HepG2 (cell line): ENCODE results near the gene LHX1. TPM values are rescaled to one million over a fixed set of nuclear protein-coding genes. Genes with fewer than 3 reads are reported as not detected.

Experiments
- ATAC-seq: fragments of 200-7000 bp; cut with Tn5 transposase; 3 replicates; pipeline ENCODE4 v1.9.1; 2020; ENCODE audit warnings: mild to moderate bottlenecking, moderate library complexity
- BruUV-seq: library from RNA; stranded (reverse); fragments of 400-500 nt; replicated peaks from 2 replicates; lab custom pipeline; 2021; lab: Mats Ljungman, UMichigan
- CTCF ChIA-PET: fragments of 300-600 bp; formaldehyde crosslinking; extraction: SDS; loops from one replicate; lab custom pipeline; 2021; ENCODE audit warnings: low total read pairs, inconsistent platforms, low intra/inter-chr PET ratio; lab: Yijun Ruan, JAX
- POLR2A ChIA-PET: fragments of 350-600 bp; sonication (Branson Sonifier 250); formaldehyde crosslinking; loops from one replicate; lab custom pipeline; 2020; ENCODE audit warnings: antibody characterized with exemption, inconsistent platforms; lab: Yijun Ruan, JAX
- DNase-seq: peaks from one replicate; pipeline ENCODE4 v3.0.0-alpha.2; 2015; ENCODE audit warnings: low spot score
- FAIRE-seq: peaks from 3 replicates; lab custom pipeline; 2011; peaks lifted over from hg19 to GRCh38; lab: Jason Lieb, UNC
- H2AFZ ChIP-seq: one replicate; pipeline ENCODE4 v1.6.1; 2011; ENCODE audit warnings: low read length, inconsistent platforms
- H3K27ac ChIP-seq: fragments of 300-600 bp; 3 replicates; pipeline ENCODE4 v1.8.0; 2011; ENCODE audit warnings: mixed run types, mild to moderate bottlenecking, mixed read lengths, low read length, inconsistent platforms; ENCODE audit not compliant: insufficient read depth; ENCODE audit errors: extremely low read length
- H3K27me3 ChIP-seq, 2 experiments: fragments of 200-600 bp in 1 of 2; 2 replicates in 1 of 2; 3 replicates in 1 of 2; pipeline versions ENCODE4 v1.6.0 to v1.8.0; 2011; ENCODE audit warnings: low read length in 2 of 2, mild to moderate bottlenecking in 2 of 2, moderate library complexity in 2 of 2, inconsistent platforms in 1 of 2; ENCODE audit not compliant: insufficient read depth in 2 of 2, control insufficient read depth in 1 of 2
- H3K36me3 ChIP-seq, 2 experiments: fragments of 200-600 bp in 1 of 2; replicated peaks in 1 of 2; 2 replicates in 1 of 2; 3 replicates in 1 of 2; pipeline versions ENCODE4 v1.5.1 to v1.8.0; 2011; ENCODE audit warnings: low read length in 2 of 2, inconsistent platforms in 1 of 2; ENCODE audit not compliant: insufficient read depth in 2 of 2, control insufficient read depth in 1 of 2
- H3K4me1 ChIP-seq: 2 replicates; pipeline ENCODE4 v1.5.1; 2012; ENCODE audit warnings: low read length, inconsistent platforms; ENCODE audit not compliant: insufficient read depth
- H3K4me2 ChIP-seq: 2 replicates; pipeline ENCODE4 v1.6.0; 2011; ENCODE audit warnings: low read depth, low read length, inconsistent platforms
- H3K4me3 ChIP-seq, 3 experiments: fragments of 200-600 bp in 1 of 3; sonication (generic), shearing (Covaris generic) in 1 of 3; replicated peaks in 1 of 3; 2 replicates each; pipeline ENCODE4 v1.5.1; 2011 to 2016; ENCODE audit warnings: low read length in 3 of 3, inconsistent platforms in 2 of 3, low read depth in 2 of 3, mild to moderate bottlenecking in 2 of 3, control low read depth in 1 of 3, mixed read lengths in 1 of 3; ENCODE audit not compliant: insufficient read depth in 1 of 3
- H3K79me2 ChIP-seq: one replicate; pipeline ENCODE4 v1.6.1; 2011; ENCODE audit warnings: low read length, inconsistent platforms; ENCODE audit not compliant: insufficient read depth
- H3K9ac ChIP-seq: 2 replicates; pipeline ENCODE4 v1.6.0; 2011; ENCODE audit warnings: mild to moderate bottlenecking, low read depth, low read length, inconsistent platforms; ENCODE audit not compliant: insufficient read depth
- H3K9me3 ChIP-seq: 2 replicates; pipeline ENCODE4 v1.5.1; 2012; ENCODE audit warnings: mild to moderate bottlenecking, low read length
- H4K20me1 ChIP-seq: 2 replicates; pipeline ENCODE4 v1.6.0; 2011; ENCODE audit warnings: inconsistent platforms, mild to moderate bottlenecking, low read length, moderate library complexity; ENCODE audit not compliant: insufficient read depth
- CBFB ChIP-seq: sonication (generic); formaldehyde crosslinking; IDR thresholded peaks from 2 replicates; pipeline ENCODE4 v1.4.0; 2020; ENCODE audit warnings: missing genetic modification reagents
- CENPX ChIP-seq: sonication (generic); formaldehyde crosslinking; IDR thresholded peaks from 2 replicates; pipeline ENCODE4 v1.9.0; 2021; ENCODE audit warnings: mild to moderate bottlenecking, missing genetic modification reagents, moderate library complexity
- CHCHD3 ChIP-seq: sonication (generic); formaldehyde crosslinking; IDR thresholded peaks from 2 replicates; pipeline ENCODE4 v1.8.0; 2022; ENCODE audit warnings: mild to moderate bottlenecking, missing genetic modification reagents, moderate library complexity
- DDIT3 ChIP-seq: sonication (generic); formaldehyde crosslinking; IDR thresholded peaks from 2 replicates; pipeline ENCODE4 v1.4.0; 2020; ENCODE audit warnings: mild to moderate bottlenecking, missing genetic modification reagents
- E2F5 ChIP-seq: sonication (generic); formaldehyde crosslinking; conservative IDR thresholded peaks from 2 replicates; pipeline ENCODE4 v1.4.0; 2020; ENCODE audit warnings: missing genetic modification reagents
- FOXC1 ChIP-seq: sonication (generic); formaldehyde crosslinking; IDR thresholded peaks from 2 replicates; pipeline ENCODE4 v1.8.0; 2022; ENCODE audit warnings: mild to moderate bottlenecking, missing genetic modification reagents, borderline replicate concordance
- HMGXB3 ChIP-seq: sonication (generic); formaldehyde crosslinking; IDR thresholded peaks from 2 replicates; pipeline ENCODE4 v1.4.0; 2020; ENCODE audit warnings: missing genetic modification reagents, borderline replicate concordance
- HOXA7 ChIP-seq: sonication (generic); formaldehyde crosslinking; IDR thresholded peaks from 2 replicates; pipeline ENCODE4 v1.8.1; 2022; ENCODE audit warnings: mild to moderate bottlenecking, missing genetic modification reagents, moderate library complexity
- NPAS2 ChIP-seq: sonication (generic); formaldehyde crosslinking; IDR thresholded peaks from 2 replicates; pipeline ENCODE4 v1.8.0; 2022; ENCODE audit warnings: mild to moderate bottlenecking, missing genetic modification reagents, borderline replicate concordance
- PBX2 ChIP-seq: IDR thresholded peaks from 2 replicates; pipeline ENCODE4 v1.6.1; 2016; ENCODE audit warnings: control low read depth
- PRMT3 ChIP-seq: sonication (generic); formaldehyde crosslinking; IDR thresholded peaks from 2 replicates; pipeline ENCODE4 v1.8.1; 2022; ENCODE audit warnings: low read depth, mild to moderate bottlenecking, moderate library complexity, missing genetic modification reagents, borderline replicate concordance
- SETDB1 ChIP-seq: sonication (generic); formaldehyde crosslinking; IDR thresholded peaks from 2 replicates; pipeline ENCODE4 v1.5.1; 2020; ENCODE audit warnings: missing genetic modification reagents, mild to moderate bottlenecking, borderline replicate concordance
- SNAPC5 ChIP-seq: sonication (generic); formaldehyde crosslinking; IDR thresholded peaks from 2 replicates; pipeline ENCODE4 v1.8.1; 2023; ENCODE audit warnings: mild to moderate bottlenecking, missing genetic modification reagents, borderline replicate concordance
- SOX13 ChIP-seq, 3 experiments: fragments of 450-650 bp in 1 of 3; sonication (generic) in 1 of 3; formaldehyde crosslinking in 1 of 3; IDR thresholded peaks in 2 of 3; conservative IDR thresholded peaks in 1 of 3; 2 replicates each; pipeline versions ENCODE4 v1.5.0 to v1.6.1; 2016 to 2020; ENCODE audit warnings: antibody characterized with exemption in 1 of 3, mild to moderate bottlenecking in 1 of 3, missing compliant biosample characterization in 1 of 3, missing genetic modification reagents in 1 of 3, moderate library complexity in 1 of 3
- ZNF10 ChIP-seq: sonication (generic); formaldehyde crosslinking; IDR thresholded peaks from 2 replicates; pipeline ENCODE4 v1.4.0; 2020; ENCODE audit warnings: mild to moderate bottlenecking, low read depth, missing genetic modification reagents, borderline replicate concordance
- ZNF326 ChIP-seq: sonication (generic); formaldehyde crosslinking; IDR thresholded peaks from 2 replicates; pipeline ENCODE4 v1.4.0; 2020; ENCODE audit warnings: missing genetic modification reagents, borderline replicate concordance
- ZNF709 ChIP-seq: sonication (generic); formaldehyde crosslinking; IDR thresholded peaks from 2 replicates; pipeline ENCODE4 v1.5.0; 2020; ENCODE audit warnings: mild to moderate bottlenecking, missing genetic modification reagents
- ZNF737 ChIP-seq: sonication (generic); formaldehyde crosslinking; IDR thresholded peaks from 2 replicates; pipeline ENCODE4 v1.5.0; 2020; ENCODE audit warnings: missing genetic modification reagents, mild to moderate bottlenecking, borderline replicate concordance
- WGBS: methylation state at CpG from one replicate; pipeline ENCODE4 v1.1.6; 2017; ENCODE audit warnings: low lambda C conversion rate; 5-methylcytosine and 5-hydroxymethylcytosine counted together
- in situ Hi-C: cut with HindIII; loops from 2 replicates; pipeline ENCODE4 v1.10.0; 2017; ENCODE audit warnings: low pct_unique_long_range_greater_than_20kb; ENCODE audit not compliant: extremely low pct_ligation_motif_present
- intact Hi-C: fragments of 100-400 bp; cut with micrococcal nuclease; formaldehyde crosslinking; loops from one replicate; pipeline ENCODE4 v1.10.0; 2022; ENCODE audit not compliant: unreplicated experiment
- polyA plus RNA-seq, 8 experiments: library from polyadenylated mRNA; depleted of rRNA in 3 of 8; stranded (reverse) in 7 of 8; unstranded in 1 of 8; fragments of >200 nt; fragmentation: Illumina TruSeq in 4 of 8; extraction: Trizol in 4 of 8; gene quantifications; 2 replicates each; pipeline versions ENCODE4 v1.2.1 to v1.2.3, GENCODE V29; 2011 to 2016; ENCODE audit warnings: low read depth in 4 of 8, missing spikeins in 1 of 8, mixed read lengths in 1 of 8; ENCODE audit not compliant: insufficient read depth in 1 of 8
- total RNA-seq, 5 experiments: library from RNA; depleted of rRNA; stranded (reverse); fragments of >200 nt; fragmentation: Illumina TruSeq; extraction: Trizol; gene quantifications; 2 replicates each; pipeline ENCODE4 v1.2.3, GENCODE V29; 2016; ENCODE audit warnings: low read depth in 1 of 5

The LHX1 gene
- total and polyA plus RNA-seq, 2 of the 13 experiments (the other 11 are each of a cell fraction or from before 2014, with no cell fraction given): not detected

- POLR2A ChIA-PET: no interaction called here
- Histone ChIP-seq H3K27me3 (peaks cover 2 to 65% of the 10 kb centered on the region in 2 experiments; a peak in 4 of 5 replicates), H4K20me1 (no peaks in the 10 kb centered on the region), H3K9me3 (no peaks in the 10 kb centered on the region), H3K36me3 (no peaks in the 10 kb centered on the region), H3K27ac (no peak overlapping the region), H2AFZ (no peak overlapping the region), H3K4me3 (no peak overlapping the region), H3K9ac (no peak overlapping the region), H3K4me2 (no peak overlapping the region), H3K4me1 (0 out of 2 replicates have a peak, but pooled peaks cover 7% of the 10 kb centered on the region), H3K79me2 (no peaks in the 10 kb centered on the region)
- intact Hi-C loops (no loop called here), in situ Hi-C loops (no loop called here)
- no peak for DNase-seq
- CTCF ChIA-PET: no interaction called here
- no peak for TF ChIP-seq ZNF737 (CRISPR knock-in tag)
- no peak for TF ChIP-seq PBX2
- no peak for TF ChIP-seq NPAS2 (CRISPR knock-in tag)
- no peak for TF ChIP-seq ZNF709 (CRISPR knock-in tag)
- TF ChIP-seq SETDB1: no peak
- no peak for TF ChIP-seq CENPX
- TF ChIP-seq SNAPC5 (CRISPR knock-in tag): no peak
- TF ChIP-seq FOXC1 (CRISPR knock-in tag): no peak
- TF ChIP-seq ZNF326: no peak
- TF ChIP-seq SOX13 (IDR thresholded peaks at IDR 0.05): no peak
- TF ChIP-seq SOX13 (CRISPR knock-in tag; conservative IDR thresholded peaks at IDR 0.05 in 1 of 2, IDR thresholded peaks at IDR 0.05 in 1 of 2): no peak
- TF ChIP-seq PRMT3 (CRISPR knock-in tag): no peak
- TF ChIP-seq CBFB: no peak
- no peak for TF ChIP-seq DDIT3 (CRISPR knock-in tag)
- no peak for TF ChIP-seq HOXA7 (CRISPR knock-in tag)
- no peak for TF ChIP-seq HMGXB3 (CRISPR knock-in tag)
- no peak for TF ChIP-seq CHCHD3 (CRISPR knock-in tag)
- TF ChIP-seq E2F5 (CRISPR knock-in tag): no peak
- no peak for TF ChIP-seq ZNF10 (CRISPR knock-in tag)
- ATAC-seq: no peak
- FAIRE-seq: no peak
- no TSS peak for BruUV-seq
- 7% methylated on average over 2 of the region's 2 CpGs for WGBS
Observed at GRCh38 chr17:36926701-36927100, 10.6 kb upstream of the LHX1 start.
